ENCODE results near the gene COA5. TPM values are rescaled to one million over a fixed set of nuclear protein-coding genes. Genes with fewer than 3 reads are reported as not detected.
A peak's percentile ranks its signal among the peaks of the same experiment; 100 is the strongest.

The COA5 gene
- total RNA-seq, 1 experiment from 2014 or later, result 18.6 TPM

GRCh38 chr2:98577313-98577712 lies 31.0 kb downstream of the COA5 start:
- no peak for DNase-seq (ENCODE audit: low read depth, low spot score)
- H3K79me2 ChIP-seq (ENCODE audit: insufficient read depth, low read length), result no peaks in the 10 kb centered on the region

GRCh38 chr2:98576666-98577312 lies 31.5 kb downstream of the COA5 start:
- DNase-seq (ENCODE audit: low read depth, low spot score), result no peak
- H3K4me3 ChIP-seq (replicated peaks in 1 of 2; ENCODE audit: low read depth in 1 of 2, low read length in 2 of 2), result no peak overlapping the region
- H3K27ac ChIP-seq (ENCODE audit: low read depth, low read length), result no peak overlapping the region
- CTCF ChIA-PET, result interaction anchor here (1.2 kb wide), 1 partner anchor 10 kb away, joined by 3 read pairs; no protein-coding TSS in a partner anchor
- H3K9me2 ChIP-seq (ENCODE audit: insufficient read depth), result no peaks in the 10 kb centered on the region
- ATAC-seq, result no peak
- no peak overlapping the region for H3K9ac ChIP-seq (ENCODE audit: low read length)
- no peaks in the 10 kb centered on the region for H3K36me3 ChIP-seq (ENCODE audit: control insufficient read depth in 1 of 2, insufficient read depth in 2 of 2, low read length in 2 of 2)
- no peaks in the 10 kb centered on the region for H3K27me3 ChIP-seq (ENCODE audit: insufficient read depth, low read length)
- RAD21 ChIA-PET (ENCODE audit: low non-redundant PET in 1 of 2, low total read pairs in 2 of 2, uncharacterized antibody in 2 of 2, unreplicated experiment in 2 of 2), result no interaction called here
- intact Hi-C loops (cut with micrococcal nuclease), result no loop called here
- H3K79me2 ChIP-seq (ENCODE audit: insufficient read depth, low read length), result no peaks in the 10 kb centered on the region
- BruUV-seq (replicated peaks), result no TSS peak
- no peak overlapping the region for H2AFZ ChIP-seq (ENCODE audit: low read depth, low read length, poor library complexity, severe bottlenecking)
- POLR2A ChIA-PET, result no interaction called here
- H3K4me2 ChIP-seq (ENCODE audit: low read length), result no peak overlapping the region
- H3K9me3 ChIP-seq (ENCODE audit: control insufficient read depth in 1 of 2, insufficient read depth in 1 of 2, low read depth in 1 of 2, low read length in 2 of 2), result no peaks in the 10 kb centered on the region
- H4K20me1 ChIP-seq (ENCODE audit: insufficient read depth), result no peaks in the 10 kb centered on the region
- no peaks in the 10 kb centered on the region for H3K4me1 ChIP-seq (ENCODE audit: control insufficient read depth in 1 of 2, insufficient read depth in 2 of 2, low read length in 2 of 2)
- TF ChIP-seq EGR1 (IDR thresholded peaks at IDR 0.05; ENCODE audit: low read depth), result no peak
- no peak for TF ChIP-seq POLR2AphosphoS5 (IDR thresholded peaks at IDR 0.05; ENCODE audit: low read depth, low read length)
- TF ChIP-seq REST (IDR thresholded peaks at IDR 0.05; ENCODE audit: low read depth), result no peak
- TF ChIP-seq, protein P1, sequence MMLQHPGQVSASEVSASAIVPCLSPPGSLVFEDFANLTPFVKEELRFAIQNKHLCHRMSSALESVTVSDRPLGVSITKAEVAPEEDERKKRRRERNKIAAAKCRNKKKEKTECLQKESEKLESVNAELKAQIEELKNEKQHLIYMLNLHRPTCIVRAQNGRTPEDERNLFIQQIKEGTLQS (IDR thresholded peaks at IDR 0.05), result no peak
- TF ChIP-seq CTCF (IDR thresholded peaks at IDR 0.05 in 2 of 3, conservative IDR thresholded peaks at IDR 0.05 in 1 of 3; ENCODE audit: borderline replicate concordance in 1 of 3, insufficient read depth in 1 of 3, low read depth in 2 of 3, low read length in 2 of 3), result no peak

More at GRCh38 chr2:98577313-98577712, 31.0 kb downstream of the COA5 start:
- Histone ChIP-seq H3K9ac (ENCODE audit: low read length) (no peak overlapping the region), H3K4me2 (ENCODE audit: low read length) (no peak overlapping the region), H3K36me3 (ENCODE audit: control insufficient read depth in 1 of 2, insufficient read depth in 2 of 2, low read length in 2 of 2) (no peaks in the 10 kb centered on the region), H3K27ac (ENCODE audit: low read depth, low read length) (no peak overlapping the region), H3K4me1 (ENCODE audit: control insufficient read depth in 1 of 2, insufficient read depth in 2 of 2, low read length in 2 of 2) (no peaks in the 10 kb centered on the region), H3K9me2 (ENCODE audit: insufficient read depth) (no peaks in the 10 kb centered on the region), H4K20me1 (ENCODE audit: insufficient read depth) (no peaks in the 10 kb centered on the region), H3K9me3 (ENCODE audit: control insufficient read depth in 1 of 2, insufficient read depth in 1 of 2, low read depth in 1 of 2, low read length in 2 of 2) (no peaks in the 10 kb centered on the region), H2AFZ (ENCODE audit: low read depth, low read length, poor library complexity, severe bottlenecking) (no peak overlapping the region), H3K4me3 (replicated peaks in 1 of 2; ENCODE audit: low read depth in 1 of 2, low read length in 2 of 2) (no peak overlapping the region), H3K27me3 (ENCODE audit: insufficient read depth, low read length) (no peaks in the 10 kb centered on the region)
- no TSS peak for BruUV-seq (replicated peaks)
- no peak for ATAC-seq
- ChIA-PET CTCF (interaction anchor here (1.2 kb wide), 1 partner anchor 9 kb away, joined by 3 read pairs; no protein-coding TSS in a partner anchor), POLR2A (no interaction called here), RAD21 (ENCODE audit: low non-redundant PET in 1 of 2, low total read pairs in 2 of 2, uncharacterized antibody in 2 of 2, unreplicated experiment in 2 of 2) (no interaction called here)
- TF ChIP-seq SRF (IDR thresholded peaks at IDR 0.05; ENCODE audit: low read depth) (no peak), CTCF (IDR thresholded peaks at IDR 0.05 in 2 of 3, conservative IDR thresholded peaks at IDR 0.05 in 1 of 3; ENCODE audit: borderline replicate concordance in 1 of 3, insufficient read depth in 1 of 3, low read depth in 2 of 3, low read length in 2 of 3) (peak in 2 of 3 experiments; percentile 17 to 18; a peak in 1 of 6 replicates)
- intact Hi-C loops (cut with micrococcal nuclease), result no loop called here

Data from HCT116 (cell line).